Activated naive CD4-positive, alpha-beta T cell treated with anti-CD3 and anti-CD28 coated beads for 36 hours (primary cell): ENCODE data around the gene RPS6KA6. TPM values are rescaled to one million over a fixed set of nuclear protein-coding genes. Genes with fewer than 3 reads are reported as not detected.
"Not testable (repeated sequence)": the region's sequence is repeated elsewhere in the genome, so short reads cannot be mapped to it uniquely, and the experiment has no call there.

Source experiments
- CTCF ChIA-PET: fragments of 350-600 bp; sonication (Branson Sonifier 250); formaldehyde crosslinking; loops from one replicate; lab custom pipeline; 2021; ENCODE audit warnings: antibody characterized with exemption; lab: Charles Lee
- DNase-seq: peaks from one replicate; pipeline ENCODE4 v3.0.0-alpha.2; 2020
- H3K27ac Mint-ChIP-seq: one replicate; pipeline ENCODE4 v1.8.0; 2021; ENCODE audit warnings: mild to moderate bottlenecking, mixed read lengths
- H3K27me3 Mint-ChIP-seq: one replicate; pipeline ENCODE4 v1.8.0; 2021; ENCODE audit warnings: low read depth, mixed read lengths
- H3K36me3 Mint-ChIP-seq: one replicate; pipeline ENCODE4 v1.8.0; 2021; ENCODE audit warnings: low read depth, mixed read lengths
- H3K4me1 Mint-ChIP-seq: one replicate; pipeline ENCODE4 v1.8.0; 2021; ENCODE audit warnings: low read depth, mixed read lengths
- H3K4me3 Mint-ChIP-seq: one replicate; pipeline ENCODE4 v1.8.0; 2021; ENCODE audit warnings: mild to moderate bottlenecking, moderate library complexity, mixed read lengths
- H3K9me3 Mint-ChIP-seq: one replicate; pipeline ENCODE4 v1.8.0; 2021; ENCODE audit warnings: mixed read lengths
- intact Hi-C: fragments of 100-400 bp; cut with micrococcal nuclease; formaldehyde crosslinking; loops from one replicate; pipeline ENCODE4 v1.15.1; 2023
- total RNA-seq, 2 experiments: library from RNA; stranded (reverse); gene quantifications; one replicate each; pipeline ENCODE4 v1.2.3, GENCODE V29; 2021

RPS6KA6 gene
- total RNA-seq, 2 experiments from 2014 or later, result 0.02 TPM; not detected in 1

GRCh38 chrX:84156821-84157220 lies 31.2 kb downstream of the RPS6KA6 start:
- intact Hi-C loops, result no loop called here
- DNase-seq, result no peak
- no peaks in the 10 kb centered on the region for H3K9me3 Mint-ChIP-seq
- H3K27ac Mint-ChIP-seq, result no peak overlapping the region
- H3K4me3 Mint-ChIP-seq, result no peak overlapping the region
- H3K27me3 Mint-ChIP-seq, result no peaks in the 10 kb centered on the region
- CTCF ChIA-PET, result no interaction called here
- H3K4me1 Mint-ChIP-seq, result no peaks in the 10 kb centered on the region
- no peaks in the 10 kb centered on the region for H3K36me3 Mint-ChIP-seq

GRCh38 chrX:84155938-84156337 lies 32.1 kb downstream of the RPS6KA6 start:
- Mint-ChIP-seq H3K4me1 (no peaks in the 10 kb centered on the region), H3K36me3 (no peaks in the 10 kb centered on the region), H3K27me3 (no peaks in the 10 kb centered on the region), H3K9me3 (no peaks in the 10 kb centered on the region), H3K27ac (no peak overlapping the region), H3K4me3 (no peak overlapping the region)
- no peak for DNase-seq
- intact Hi-C loops, result no loop called here
- CTCF ChIA-PET, result no interaction called here

GRCh38 chrX:84153538-84153937 lies 34.5 kb downstream of the RPS6KA6 start:
- no peak overlapping the region for H3K27ac Mint-ChIP-seq
- no peaks in the 10 kb centered on the region for H3K9me3 Mint-ChIP-seq
- intact Hi-C loops, result no loop called here
- no peaks in the 10 kb centered on the region for H3K4me1 Mint-ChIP-seq
- H3K27me3 Mint-ChIP-seq, result no peaks in the 10 kb centered on the region
- no peaks in the 10 kb centered on the region for H3K36me3 Mint-ChIP-seq
- H3K4me3 Mint-ChIP-seq, result no peak overlapping the region
- DNase-seq, result no peak
- CTCF ChIA-PET, result no interaction called here

GRCh38 chrX:84144991-84145390 lies 43.0 kb downstream of the RPS6KA6 start:
- CTCF ChIA-PET, result no interaction called here
- Mint-ChIP-seq H3K9me3 (no peaks in the 10 kb centered on the region), H3K4me1 (no peaks in the 10 kb centered on the region), H3K4me3 (no peak overlapping the region), H3K27ac (no peak overlapping the region), H3K36me3 (no peaks in the 10 kb centered on the region), H3K27me3 (no peaks in the 10 kb centered on the region)
- intact Hi-C loops, result no loop called here
- DNase-seq, result no peak

- Mint-ChIP-seq H3K36me3 (no peaks in the 10 kb centered on the region), H3K9me3 (no peaks in the 10 kb centered on the region), H3K27me3 (no peaks in the 10 kb centered on the region), H3K27ac (no peak overlapping the region), H3K4me1 (no peaks in the 10 kb centered on the region), H3K4me3 (no peak overlapping the region)
- DNase-seq, result no peak
- intact Hi-C loops, result no loop called here
- CTCF ChIA-PET, result no interaction called here
Measured at GRCh38 chrX:84144281-84144680, 43.7 kb downstream of the RPS6KA6 start.

GRCh38 chrX:84133023-84133422 lies 55.0 kb downstream of the RPS6KA6 start:
- H3K27ac Mint-ChIP-seq, result no peak overlapping the region
- peaks cover 3% of the 10 kb centered on the region for H3K9me3 Mint-ChIP-seq
- intact Hi-C loops, result no loop called here
- H3K27me3 Mint-ChIP-seq, result no peaks in the 10 kb centered on the region
- H3K4me3 Mint-ChIP-seq, result no peak overlapping the region
- CTCF ChIA-PET, result no interaction called here
- no peaks in the 10 kb centered on the region for H3K36me3 Mint-ChIP-seq
- DNase-seq, result no peak
- no peaks in the 10 kb centered on the region for H3K4me1 Mint-ChIP-seq

- H3K36me3 Mint-ChIP-seq, result no peaks in the 10 kb centered on the region
- H3K4me3 Mint-ChIP-seq, result no peak overlapping the region
- CTCF ChIA-PET, result no interaction called here
- H3K4me1 Mint-ChIP-seq, result no peaks in the 10 kb centered on the region
- DNase-seq, result no peak
- no peaks in the 10 kb centered on the region for H3K27me3 Mint-ChIP-seq
- intact Hi-C loops, result no loop called here
- no peaks in the 10 kb centered on the region for H3K9me3 Mint-ChIP-seq
- H3K27ac Mint-ChIP-seq, result no peak overlapping the region
Measured at GRCh38 chrX:84123585-84123984, 64.4 kb downstream of the RPS6KA6 start.

- CTCF ChIA-PET, result no interaction called here
- H3K27ac Mint-ChIP-seq, result no peak overlapping the region
Measured at GRCh38 chrX:84118769-84119168, 69.2 kb downstream of the RPS6KA6 start.

GRCh38 chrX:84118315-84118714 lies 69.7 kb downstream of the RPS6KA6 start:
- CTCF ChIA-PET, result no interaction called here
- Mint-ChIP-seq H3K27ac (no peak overlapping the region), H3K9me3 (no peaks in the 10 kb centered on the region), H3K4me3 (no peak overlapping the region), H3K36me3 (no peaks in the 10 kb centered on the region), H3K27me3 (no peaks in the 10 kb centered on the region), H3K4me1 (no peaks in the 10 kb centered on the region)
- DNase-seq, result no peak
- intact Hi-C loops, result no loop called here

More at GRCh38 chrX:84118769-84119168, 69.2 kb downstream of the RPS6KA6 start:
- H3K4me3 Mint-ChIP-seq, result no peak overlapping the region
- no peaks in the 10 kb centered on the region for H3K27me3 Mint-ChIP-seq
- intact Hi-C loops, result no loop called here
- no peaks in the 10 kb centered on the region for H3K36me3 Mint-ChIP-seq
- DNase-seq, result no peak
- H3K4me1 Mint-ChIP-seq, result no peaks in the 10 kb centered on the region
- H3K9me3 Mint-ChIP-seq, result no peaks in the 10 kb centered on the region

GRCh38 chrX:84108584-84108983 lies 79.4 kb downstream of the RPS6KA6 start:
- Mint-ChIP-seq H3K4me3 (no peak overlapping the region), H3K27ac (no peak overlapping the region), H3K4me1 (no peaks in the 10 kb centered on the region), H3K9me3 (no peaks in the 10 kb centered on the region), H3K36me3 (no peaks in the 10 kb centered on the region), H3K27me3 (no peaks in the 10 kb centered on the region)
- intact Hi-C loops, result no loop called here
- DNase-seq, result no peak
- CTCF ChIA-PET, result no interaction called here

GRCh38 chrX:84099120-84099519 lies 88.9 kb downstream of the RPS6KA6 start:
- Mint-ChIP-seq H3K4me1 (no peaks in the 10 kb centered on the region), H3K27ac (no peak overlapping the region)

GRCh38 chrX:84079479-84080197 lies 108.4 kb downstream of the RPS6KA6 start:
- intact Hi-C loops, DNase-seq, H3K27ac Mint-ChIP-seq, H3K4me3 Mint-ChIP-seq, H3K9me3 Mint-ChIP-seq, H3K4me1 Mint-ChIP-seq, H3K36me3 Mint-ChIP-seq, CTCF ChIA-PET, H3K27me3 Mint-ChIP-seq: not testable (repeated sequence)

More at GRCh38 chrX:84099120-84099519, 88.9 kb downstream of the RPS6KA6 start:
- intact Hi-C loops, result no loop called here
- no peak for DNase-seq
- H3K27me3 Mint-ChIP-seq, result no peaks in the 10 kb centered on the region
- no peak overlapping the region for H3K4me3 Mint-ChIP-seq
- H3K9me3 Mint-ChIP-seq, result no peaks in the 10 kb centered on the region
- CTCF ChIA-PET, result no interaction called here
- no peaks in the 10 kb centered on the region for H3K36me3 Mint-ChIP-seq

- intact Hi-C loops, result no loop called here
- no peak overlapping the region for H3K4me3 Mint-ChIP-seq
- no peaks in the 10 kb centered on the region for H3K4me1 Mint-ChIP-seq
- no peak for DNase-seq
- no peak overlapping the region for H3K27ac Mint-ChIP-seq
- no peaks in the 10 kb centered on the region for H3K36me3 Mint-ChIP-seq
- H3K27me3 Mint-ChIP-seq, result no peaks in the 10 kb centered on the region
- CTCF ChIA-PET, result no interaction called here
- peaks cover 6% of the 10 kb centered on the region for H3K9me3 Mint-ChIP-seq
Measured at GRCh38 chrX:84078991-84079390, 109.0 kb downstream of the RPS6KA6 start.
